22Rv1 (cell line): ENCODE results near the gene DNMT3A.

ENCODE experiments used
- H3K27ac ChIP-seq: fragments of 450-650 bp; 2 replicates; pipeline ENCODE4 v1.5.1; 2017
- ZFX ChIP-seq: fragments of 450-650 bp; IDR thresholded peaks from 2 replicates; pipeline ENCODE4 v1.6.1; 2017; ENCODE audit warnings: antibody characterized with exemption, borderline replicate concordance
- TF ChIP-seq, protein P1 (sequence below): fragments of 450-650 bp; IDR thresholded peaks from 2 replicates; pipeline ENCODE4 v1.5.1; 2017; ENCODE audit warnings: mild to moderate bottlenecking

DNMT3A gene

DNA sequence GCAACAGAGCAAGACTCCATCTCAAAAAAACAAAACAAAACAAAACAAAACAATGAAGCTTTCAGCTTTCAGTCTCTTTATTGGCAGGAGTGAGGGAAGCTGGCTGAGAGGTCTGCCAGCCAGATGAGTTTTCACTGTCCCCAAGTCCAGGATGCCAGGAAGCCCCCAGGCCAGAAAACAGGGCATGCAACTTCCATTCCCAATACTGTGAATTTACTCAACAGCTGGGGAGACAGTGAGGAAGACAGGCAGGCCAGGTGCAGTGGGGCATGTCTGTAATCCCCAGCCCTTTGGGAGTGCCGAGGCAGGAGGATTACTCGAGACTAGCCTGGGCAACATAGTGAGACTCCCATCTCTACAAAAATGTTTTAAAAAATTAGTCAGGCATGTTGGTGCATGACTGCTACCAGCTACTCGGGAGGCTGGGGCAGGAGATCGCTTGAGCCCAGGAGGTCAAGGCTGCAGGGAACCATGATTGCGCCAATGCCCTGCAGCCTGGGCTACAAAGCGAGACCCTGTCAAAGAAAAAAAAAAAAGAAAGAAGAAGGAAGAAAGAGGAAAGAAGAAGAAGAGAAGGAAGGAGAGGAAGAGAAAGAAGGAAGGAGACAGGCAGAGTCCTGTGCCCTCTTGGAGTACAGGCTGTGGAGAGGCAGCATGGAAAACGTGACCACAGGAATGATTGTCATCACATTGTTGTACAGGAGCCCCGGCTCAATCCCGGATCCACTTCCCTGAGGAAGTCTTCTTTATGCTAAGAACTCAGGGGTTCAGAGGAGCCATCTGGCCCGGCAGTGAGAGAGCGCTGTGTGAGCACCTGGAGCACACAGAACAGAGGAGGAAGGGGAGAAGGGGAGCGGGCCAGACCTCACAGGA lies 144.2 kb downstream of the DNMT3A start:
- H3K27ac ChIP-seq: no peak overlapping the region
- no peak for TF ChIP-seq ZFX
- TF ChIP-seq, protein P1, sequence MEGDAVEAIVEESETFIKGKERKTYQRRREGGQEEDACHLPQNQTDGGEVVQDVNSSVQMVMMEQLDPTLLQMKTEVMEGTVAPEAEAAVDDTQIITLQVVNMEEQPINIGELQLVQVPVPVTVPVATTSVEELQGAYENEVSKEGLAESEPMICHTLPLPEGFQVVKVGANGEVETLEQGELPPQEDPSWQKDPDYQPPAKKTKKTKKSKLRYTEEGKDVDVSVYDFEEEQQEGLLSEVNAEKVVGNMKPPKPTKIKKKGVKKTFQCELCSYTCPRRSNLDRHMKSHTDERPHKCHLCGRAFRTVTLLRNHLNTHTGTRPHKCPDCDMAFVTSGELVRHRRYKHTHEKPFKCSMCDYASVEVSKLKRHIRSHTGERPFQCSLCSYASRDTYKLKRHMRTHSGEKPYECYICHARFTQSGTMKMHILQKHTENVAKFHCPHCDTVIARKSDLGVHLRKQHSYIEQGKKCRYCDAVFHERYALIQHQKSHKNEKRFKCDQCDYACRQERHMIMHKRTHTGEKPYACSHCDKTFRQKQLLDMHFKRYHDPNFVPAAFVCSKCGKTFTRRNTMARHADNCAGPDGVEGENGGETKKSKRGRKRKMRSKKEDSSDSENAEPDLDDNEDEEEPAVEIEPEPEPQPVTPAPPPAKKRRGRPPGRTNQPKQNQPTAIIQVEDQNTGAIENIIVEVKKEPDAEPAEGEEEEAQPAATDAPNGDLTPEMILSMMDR: no peak

DNA sequence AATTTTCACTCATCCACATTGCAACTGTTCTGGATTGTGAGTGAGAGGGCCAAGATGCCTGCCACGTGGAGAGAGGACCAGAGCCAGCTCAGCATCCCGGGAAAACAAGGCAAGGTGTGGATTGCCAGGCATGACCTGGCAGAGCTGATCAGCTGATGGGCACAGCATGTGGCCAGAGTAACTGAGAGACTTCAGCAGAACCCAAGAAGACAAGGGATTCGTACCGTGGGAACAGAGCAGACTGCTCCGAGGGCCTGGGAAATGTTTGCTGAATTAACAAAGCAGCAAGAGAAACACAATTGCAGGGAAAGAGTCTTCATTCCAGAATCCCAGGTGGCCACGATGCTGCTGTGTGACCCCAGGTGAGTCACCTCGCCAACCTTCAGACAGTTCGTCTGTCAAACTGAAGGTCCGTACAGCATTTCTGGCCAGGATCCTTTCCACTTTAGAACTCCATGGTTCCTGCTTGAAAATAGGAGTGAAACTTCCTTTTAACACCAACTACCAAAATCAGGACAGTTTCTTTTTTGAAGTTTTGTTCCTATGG lies 147.1 kb downstream of the DNMT3A start:
- TF ChIP-seq, protein P1: no peak
- no peak for TF ChIP-seq ZFX

DNA sequence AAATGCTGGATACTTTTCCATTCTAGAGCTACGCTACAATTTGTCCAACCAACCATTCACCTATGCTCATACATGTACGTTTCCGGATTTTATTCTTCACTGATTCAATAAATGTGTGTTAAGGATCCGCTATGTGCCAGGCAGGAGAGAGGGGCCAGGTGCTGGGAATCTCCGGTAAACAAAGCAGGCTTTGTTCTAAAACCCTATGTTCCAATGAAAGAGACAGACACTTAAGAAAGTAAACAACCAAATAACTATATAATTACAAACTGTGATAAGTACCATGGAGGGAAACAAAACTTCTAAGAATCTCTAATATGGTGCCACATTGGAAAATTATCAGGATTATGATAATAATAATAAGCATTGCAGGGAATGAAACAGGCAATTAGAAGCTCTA lies 151.2 kb downstream of the DNMT3A start:
- no peak overlapping the region for H3K27ac ChIP-seq
- TF ChIP-seq ZFX: no peak
- TF ChIP-seq, protein P1: no peak

More for the DNA sequence above, 147.1 kb downstream of the DNMT3A start:
- no peak overlapping the region for H3K27ac ChIP-seq

DNA sequence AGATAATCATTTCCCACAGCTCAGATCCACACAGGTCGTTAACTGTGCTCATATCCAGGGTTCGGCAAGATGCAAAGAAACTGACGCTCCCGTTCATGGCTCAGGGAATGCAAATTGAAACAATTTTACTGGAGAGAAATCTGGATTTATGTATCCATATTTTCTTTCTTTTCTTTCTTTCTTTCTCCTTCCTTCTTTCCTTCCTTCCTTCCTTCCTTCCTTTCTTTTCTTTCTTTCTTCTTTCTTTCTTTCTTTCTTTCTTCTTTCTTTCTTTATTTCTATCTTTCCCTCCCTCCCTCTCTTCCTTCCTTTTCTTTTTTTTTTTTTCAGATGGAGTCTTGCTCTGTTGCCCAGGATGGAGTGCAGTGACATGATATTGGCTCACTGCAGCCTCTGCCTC lies 153.3 kb downstream of the DNMT3A start:
- no peak overlapping the region for H3K27ac ChIP-seq
- TF ChIP-seq, protein P1: no peak
- no peak for TF ChIP-seq ZFX

DNA sequence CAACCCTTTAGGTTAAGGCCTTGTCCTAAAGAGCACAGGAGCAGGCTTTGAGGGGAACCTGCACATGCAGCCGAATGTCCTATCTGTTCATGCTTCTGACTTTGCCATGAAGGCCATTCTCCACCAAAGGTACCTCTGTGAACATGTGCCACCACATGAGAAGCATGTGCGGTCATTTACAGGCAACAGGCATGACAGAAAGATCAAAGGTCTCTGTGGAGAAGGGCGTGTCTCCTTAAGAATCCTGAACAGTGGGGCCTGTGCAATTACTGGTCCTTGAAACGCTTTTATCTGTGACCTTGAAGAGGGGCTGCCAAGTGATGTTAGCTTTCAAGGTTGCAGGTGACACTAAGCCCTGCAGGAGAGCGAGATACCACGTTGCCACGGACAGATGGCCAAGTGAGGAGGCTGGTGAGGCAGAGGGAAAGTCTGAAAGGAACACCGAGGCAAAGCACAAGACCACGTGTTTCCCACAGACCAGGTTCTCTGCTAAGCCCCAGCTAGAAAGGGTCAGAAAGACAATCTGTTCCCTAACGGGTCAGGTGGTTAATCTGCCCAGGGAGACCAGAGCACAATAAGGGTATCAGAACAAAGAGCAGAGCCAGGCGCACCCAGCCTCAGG lies 153.9 kb downstream of the DNMT3A start:
- TF ChIP-seq ZFX: no peak
- TF ChIP-seq, protein P1: no peak
- no peak overlapping the region for H3K27ac ChIP-seq

DNA sequence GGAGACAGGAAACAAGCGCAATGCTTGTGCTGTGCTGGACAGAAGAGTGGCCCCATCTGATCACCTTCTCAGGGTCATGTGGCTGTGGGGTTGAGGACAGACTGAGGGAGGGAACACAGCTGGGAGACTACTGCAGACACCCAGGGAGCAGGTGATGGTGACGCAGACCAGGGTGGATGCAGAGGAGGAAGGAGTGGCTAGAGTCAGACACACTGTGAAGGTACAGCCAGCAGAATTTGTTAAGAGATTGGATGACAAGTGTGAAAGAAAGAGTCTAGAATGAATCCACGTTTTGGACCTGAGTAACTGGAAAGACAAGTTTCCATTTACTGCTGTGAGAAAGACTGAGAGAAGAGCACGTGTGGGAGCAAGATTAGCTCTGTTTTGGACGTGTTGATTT lies 157.5 kb downstream of the DNMT3A start:
- no peak overlapping the region for H3K27ac ChIP-seq
- no peak for TF ChIP-seq ZFX
- TF ChIP-seq, protein P1: no peak

DNA sequence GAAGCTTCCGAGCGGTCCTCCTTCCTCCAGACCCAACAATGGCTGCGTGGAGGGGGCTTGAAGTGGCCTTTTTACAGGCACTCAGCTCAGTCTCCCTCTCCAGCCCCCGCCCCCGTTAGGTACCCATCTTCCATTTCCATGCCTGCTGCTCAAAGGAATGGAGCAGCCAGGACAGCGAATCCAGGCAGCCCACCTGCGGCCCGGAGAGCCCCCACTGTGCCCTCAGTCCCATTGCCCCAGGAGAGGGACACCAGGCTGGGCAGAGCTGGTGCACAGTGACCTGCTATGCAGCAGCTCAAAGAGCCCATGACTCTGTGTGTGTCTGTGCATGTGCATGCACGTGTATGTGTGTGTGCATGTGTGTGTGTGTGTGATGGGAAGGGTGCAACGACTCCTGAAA lies 162.7 kb downstream of the DNMT3A start:
- H3K27ac ChIP-seq: no peak overlapping the region
- TF ChIP-seq, protein P1: no peak
- TF ChIP-seq ZFX: no peak
